Tibial nerve (tissue), 4 donors: ENCODE measurements around the gene PIK3AP1. TPM values are rescaled to one million over a fixed set of nuclear protein-coding genes. Genes with fewer than 3 reads are reported as not detected.

Experiments used
- DNase-seq, 2 donors: peaks; one replicate each; pipeline ENCODE4 v3.0.0-alpha.2; 2019; ENCODE audit warnings: low spot score in 2 of 2
- H3K27ac ChIP-seq, 4 donors: fragments of 200-600 bp; sonication (generic) in 3 of 4; one replicate each; pipeline ENCODE4 v1.5.1; 2017 to 2019; ENCODE audit warnings: mild to moderate bottlenecking in 1 of 4
- H3K27me3 ChIP-seq, 2 donors: fragments of 200-600 bp; sonication (generic) in 1 of 2; one replicate each; pipeline versions ENCODE4 v1.5.1 to v1.6.0; 2017 to 2019
- H3K36me3 ChIP-seq, 3 donors: fragments of 200-600 bp; sonication (generic); one replicate each; pipeline ENCODE4 v1.5.1; 2018 to 2019
- H3K4me1 ChIP-seq, 4 donors: fragments of 200-600 bp; sonication (generic) in 3 of 4; one replicate each; pipeline ENCODE4 v1.5.1; 2017 to 2019
- H3K4me3 ChIP-seq, 4 donors: fragments of 200-600 bp; sonication (generic) in 3 of 4; one replicate each; pipeline ENCODE4 v1.5.1; 2017 to 2019; ENCODE audit warnings: mild to moderate bottlenecking in 1 of 4, moderate library complexity in 1 of 4
- H3K9me3 ChIP-seq, 4 donors: fragments of 200-600 bp; sonication (generic) in 3 of 4; one replicate each; pipeline ENCODE4 v1.5.1; 2017 to 2019
- CTCF ChIP-seq, 5 experiments: fragments of 200-600 bp in 3 of 5; fragments of 450-650 bp in 2 of 5; sonication (generic) in 3 of 5; IDR thresholded peaks; one replicate each; pipeline ENCODE4 v1.5.1; 2016 to 2019; ENCODE audit warnings: antibody characterized with exemption in 5 of 5, mild to moderate bottlenecking in 3 of 5, moderate library complexity in 2 of 5
- EP300 ChIP-seq, 2 donors: sonication (generic); formaldehyde crosslinking; IDR thresholded peaks; one replicate each; pipeline ENCODE4 v1.6.1; 2017; ENCODE audit warnings: antibody characterized with exemption in 2 of 2, mild to moderate bottlenecking in 1 of 2
- POLR2A ChIP-seq, 2 donors: fragments of 450-650 bp; IDR thresholded peaks; one replicate each; pipeline ENCODE4 v1.6.1; 2017; ENCODE audit warnings: antibody characterized with exemption in 2 of 2, mild to moderate bottlenecking in 2 of 2, moderate library complexity in 2 of 2
- WGBS, 2 donors: methylation state at CpG; one replicate each; pipeline ENCODE4 v1.1.5; 2018; 5-methylcytosine and 5-hydroxymethylcytosine counted together
- total RNA-seq, 4 donors: library from RNA; depleted of rRNA; stranded (reverse); fragments of >200 nt; gene quantifications; one replicate each; pipeline ENCODE4 v1.1.0, GENCODE V29; 2016

PIK3AP1 gene
- total RNA-seq, 4 donors from 2014 or later = 7.1 to 21.3 (median 14.2) TPM

GRCh38 chr10:96588060-96588554 lies 132.2 kb downstream of the PIK3AP1 start:
- TF ChIP-seq EP300 (IDR thresholded peaks at IDR 0.05) = no peak
- TF ChIP-seq POLR2A (IDR thresholded peaks at IDR 0.05) = no peak
- TF ChIP-seq CTCF (IDR thresholded peaks at IDR 0.05) = no peak
- no peak for DNase-seq
- Histone ChIP-seq H3K4me1 (peaks cover 0 to 43% (median 16%) of the 10 kb centered on the region in 4 donors), H3K9me3 (no peaks in the 10 kb centered on the region), H3K27ac (peak overlapping the region; percentile 93 to 99 (median 94)), H3K36me3 (no peaks in the 10 kb centered on the region), H3K27me3 (no peaks in the 10 kb centered on the region), H3K4me3 (peak overlapping the region in 2 of 4 donors; percentile 51 to 91)
- 34 to 40% methylated on average over 4 of the region's 4 CpGs for WGBS, 2 donors

- H3K27ac ChIP-seq = peak overlapping the region; percentile 93 to 99 (median 94)
- peaks cover 0 to 49% (median 20%) of the 10 kb centered on the region in 4 donors for H3K4me1 ChIP-seq
- DNase-seq = peak; percentile 27 to 53
- 4 to 7% methylated on average over 20 to 25 of the region's 25 CpGs for WGBS, 2 donors
- H3K4me3 ChIP-seq = peak overlapping the region; percentile 51 to 91 (median 82)
- no peaks in the 10 kb centered on the region for H3K27me3 ChIP-seq
- H3K9me3 ChIP-seq = no peaks in the 10 kb centered on the region
- TF ChIP-seq POLR2A (IDR thresholded peaks at IDR 0.05) (peak in 1 of 2 donors; percentile 8), EP300 (IDR thresholded peaks at IDR 0.05) (no peak), CTCF (IDR thresholded peaks at IDR 0.05) (no peak)
- no peaks in the 10 kb centered on the region for H3K36me3 ChIP-seq
These were observed 132.9 kb downstream of the PIK3AP1 start for GRCh38 chr10:96587264-96588059.

- peak; percentile 87 to 89 for DNase-seq
- Histone ChIP-seq H3K9me3 (no peaks in the 10 kb centered on the region), H3K27ac (peak within 1 kb of the TSS; percentile 93 to 99 (median 94)), H3K4me1 (peaks cover 0 to 57% (median 24%) of the 10 kb centered on the region in 4 donors), H3K4me3 (peak within 1 kb of the TSS; percentile 79 to 91 (median 87)), H3K27me3 (no peaks in the 10 kb centered on the region), H3K36me3 (no peaks in the 10 kb centered on the region)
- TF ChIP-seq CTCF (IDR thresholded peaks at IDR 0.05) (peak in 2 of 5 experiments; percentile 50 to 53), EP300 (IDR thresholded peaks at IDR 0.05) (peak in 1 of 2 donors; percentile 79), POLR2A (IDR thresholded peaks at IDR 0.05) (peak; percentile 97)
- 1% methylated on average over 32 to 67 of the region's 107 CpGs for WGBS, 2 donors
These were observed 133.7 kb downstream of the PIK3AP1 start, which contains the start of gene TM9SF3 for GRCh38 chr10:96586419-96587263. Gene TM9SF3, minus strand, starts transcription at chr10:96587012. Its CDS starts 177 bp downstream, at chr10:96586835.

GRCh38 chr10:96585736-96586418 lies 134.4 kb downstream of the PIK3AP1 start:
- peak overlapping the region; percentile 93 to 99 (median 94) for H3K27ac ChIP-seq
- 3% methylated on average over 15 to 20 of the region's 20 CpGs for WGBS, 2 donors
- H3K36me3 ChIP-seq = no peaks in the 10 kb centered on the region
- no peak for TF ChIP-seq CTCF (IDR thresholded peaks at IDR 0.05)
- TF ChIP-seq EP300 (IDR thresholded peaks at IDR 0.05) = peak in 1 of 2 donors; percentile 12
- TF ChIP-seq POLR2A (IDR thresholded peaks at IDR 0.05) = no peak
- H3K4me3 ChIP-seq = peak overlapping the region; percentile 79 to 91 (median 87)
- no peaks in the 10 kb centered on the region for H3K9me3 ChIP-seq
- H3K4me1 ChIP-seq = peaks cover 0 to 65% (median 25%) of the 10 kb centered on the region in 4 donors
- DNase-seq = no peak
- no peaks in the 10 kb centered on the region for H3K27me3 ChIP-seq
